IMR-90 (cell line): ENCODE results near the gene HOMEZ. TPM values are rescaled to one million over a fixed set of nuclear protein-coding genes. Genes with fewer than 3 reads are reported as not detected.
A peak's percentile ranks its signal among the peaks of the same experiment; 100 is the strongest.

Source experiments
- ATAC-seq: fragments of 200-7000 bp; cut with Tn5 transposase; 2 replicates; pipeline ENCODE4 v1.9.1; 2020; ENCODE audit warnings: low read depth, mild to moderate bottlenecking, moderate library complexity
- BruUV-seq: library from RNA; stranded (reverse); fragments of 400-500 nt; replicated peaks from 2 replicates; lab custom pipeline; 2021; lab: Mats Ljungman, UMichigan
- CTCF ChIA-PET: fragments of 300-600 bp; formaldehyde crosslinking; extraction: SDS; loops from one replicate; lab custom pipeline; 2021; ENCODE audit warnings: antibody characterized with exemption; lab: Yijun Ruan, JAX
- POLR2A ChIA-PET: fragments of 300-600 bp; sonication (Branson Sonifier 250); formaldehyde crosslinking; loops from one replicate; lab custom pipeline; 2022; ENCODE audit warnings: antibody characterized with exemption; ENCODE audit not compliant: unreplicated experiment; lab: Charles Lee
- DNase-seq: peaks from one replicate; pipeline ENCODE4 v3.0.0; 2013
- H2AFZ ChIP-seq: replicated peaks from 2 replicates; pipeline ENCODE3; 2013; ENCODE audit warnings: low read length, mild to moderate bottlenecking; ENCODE audit not compliant: poor library complexity
- H2AK5ac ChIP-seq: 2 replicates; pipeline ENCODE4 v1.6.1; 2013; ENCODE audit warnings: low read depth, low read length, inconsistent platforms
- H2AK9ac ChIP-seq: replicated peaks from 2 replicates; pipeline ENCODE3; 2013; ENCODE audit warnings: mild to moderate bottlenecking, low read depth, low read length, moderate library complexity; ENCODE audit not compliant: poor library complexity
- H2BK120ac ChIP-seq: 2 replicates; pipeline ENCODE4 v1.6.1; 2013; ENCODE audit warnings: low read depth, low read length, inconsistent platforms
- H2BK15ac ChIP-seq: 3 replicates; pipeline ENCODE4 v1.6.1; 2013; ENCODE audit warnings: low read depth, low read length, inconsistent platforms
- H2BK20ac ChIP-seq: 2 replicates; pipeline ENCODE4 v1.6.1; 2013; ENCODE audit warnings: low read depth, mild to moderate bottlenecking, inconsistent platforms, low read length, moderate library complexity
- H2BK5ac ChIP-seq: 2 replicates; pipeline ENCODE4 v1.6.1; 2013; ENCODE audit warnings: mild to moderate bottlenecking, low read depth, low read length, inconsistent platforms; ENCODE audit not compliant: poor library complexity, severe bottlenecking
- H3K14ac ChIP-seq: replicated peaks from 2 replicates; pipeline ENCODE4 v1.6.1; 2013; ENCODE audit warnings: low read depth, low read length, inconsistent platforms
- H3K18ac ChIP-seq: 2 replicates; pipeline ENCODE4 v1.6.1; 2013; ENCODE audit warnings: low read depth, low read length, control low read depth
- H3K23ac ChIP-seq: 2 replicates; pipeline ENCODE4 v1.6.1; 2013; ENCODE audit warnings: low read depth, low read length, inconsistent platforms
- H3K27ac ChIP-seq: 2 replicates; pipeline ENCODE4 v1.5.1; 2013; ENCODE audit warnings: mild to moderate bottlenecking, control low read depth, low read length; ENCODE audit not compliant: insufficient read depth
- H3K27me3 ChIP-seq: 2 replicates; pipeline ENCODE4 v1.6.1; 2013; ENCODE audit warnings: low read length; ENCODE audit not compliant: control insufficient read depth, insufficient read depth
- H3K36me3 ChIP-seq: 2 replicates; pipeline ENCODE4 v1.6.1; 2013; ENCODE audit warnings: low read length, mixed read lengths; ENCODE audit not compliant: control insufficient read depth, insufficient read depth
- H3K4ac ChIP-seq: 2 replicates; pipeline ENCODE4 v1.6.1; 2013; ENCODE audit warnings: low read depth, low read length, inconsistent platforms
- H3K4me1 ChIP-seq: 2 replicates; pipeline ENCODE4 v1.6.1; 2013; ENCODE audit warnings: low read length, mixed read lengths; ENCODE audit not compliant: control insufficient read depth, insufficient read depth
- H3K4me2 ChIP-seq: 2 replicates; pipeline ENCODE4 v1.6.1; 2013; ENCODE audit warnings: low read depth, mild to moderate bottlenecking, control low read depth, low read length, moderate library complexity
- H3K4me3 ChIP-seq: 2 replicates; pipeline ENCODE4 v1.5.1; 2013; ENCODE audit warnings: low read depth, mild to moderate bottlenecking, control low read depth, low read length, moderate library complexity; ENCODE audit not compliant: insufficient read depth
- H3K56ac ChIP-seq: 2 replicates; pipeline ENCODE4 v1.6.1; 2013; ENCODE audit warnings: low read length, inconsistent platforms; ENCODE audit not compliant: insufficient read depth; ENCODE audit errors: extremely low read depth
- H3K79me1 ChIP-seq, 2 experiments: 2 replicates each; pipeline ENCODE4 v1.6.1; 2013; ENCODE audit warnings: low read length in 2 of 2, inconsistent platforms in 1 of 2, low read depth in 1 of 2
- H3K9ac ChIP-seq: 2 replicates; pipeline ENCODE4 v1.6.1; 2013; ENCODE audit warnings: low read depth, low read length, control low read depth
- H3K9me1 ChIP-seq: 2 replicates; pipeline ENCODE4 v1.6.1; 2013; ENCODE audit warnings: low read length, inconsistent platforms; ENCODE audit not compliant: insufficient read depth
- H3K9me3 ChIP-seq: 2 replicates; pipeline ENCODE4 v1.6.1; 2013; ENCODE audit warnings: low read length; ENCODE audit not compliant: control insufficient read depth, insufficient read depth
- H4K20me1 ChIP-seq: 2 replicates; pipeline ENCODE4 v1.6.1; 2013; ENCODE audit warnings: low read length, inconsistent platforms; ENCODE audit not compliant: insufficient read depth
- H4K5ac ChIP-seq: 2 replicates; pipeline ENCODE4 v1.6.1; 2013; ENCODE audit warnings: mild to moderate bottlenecking, low read depth, low read length, control low read depth
- H4K8ac ChIP-seq, 2 experiments: 2 replicates each; pipeline ENCODE4 v1.6.1; 2013; ENCODE audit warnings: low read depth in 2 of 2, low read length in 2 of 2, control low read depth in 1 of 2, inconsistent platforms in 1 of 2
- H4K91ac ChIP-seq: 2 replicates; pipeline ENCODE4 v1.6.1; 2013; ENCODE audit warnings: low read depth, low read length, inconsistent platforms; ENCODE audit not compliant: insufficient read depth
- BHLHE40 ChIP-seq: fragments of 150-350 bp; IDR thresholded peaks from 2 replicates; pipeline ENCODE4 v1.6.1; 2016; ENCODE audit warnings: mild to moderate bottlenecking, low read depth, low read length
- NFE2L2 ChIP-seq: fragments of 150-350 bp; IDR thresholded peaks from 2 replicates; pipeline ENCODE4 v1.6.1; 2016; ENCODE audit warnings: low read depth, mild to moderate bottlenecking, low read length
- POLR2A ChIP-seq: IDR thresholded peaks from 2 replicates; pipeline ENCODE4 v1.6.1; 2012; ENCODE audit warnings: mild to moderate bottlenecking, low read depth, low read length
- WGBS, 2 experiments: methylation state at CpG; one replicate each; pipeline versions ENCODE4 v1.1.5 to v1.1.7; 2013; ENCODE audit warnings: missing lambda C conversion rate in 2 of 2; ENCODE audit not compliant: insufficient read length in 1 of 2; ENCODE audit errors: extremely low coverage in 2 of 2; 5-methylcytosine and 5-hydroxymethylcytosine counted together
- dilution Hi-C: fragments of 300-500 bp; cut with HindIII; formaldehyde crosslinking; loops from one replicate; pipeline ENCODE4 v1.14.3; 2018; ENCODE audit warnings: low sequenced_read_pairs; ENCODE audit not compliant: unreplicated experiment
- in situ Hi-C: fragments of 300-500 bp; cut with MboI; formaldehyde crosslinking; loops from 3 replicates; pipeline ENCODE4 v1.14.3; 2019; ENCODE audit warnings: low sequenced_read_pairs, inconsistent platforms, mixed read lengths
- intact Hi-C: fragments of 100-400 bp; cut with micrococcal nuclease; formaldehyde crosslinking; loops from 2 replicates; pipeline ENCODE4 v1.10.0; 2022
- polyA plus RNA-seq, 3 experiments: library from polyadenylated mRNA; depleted of rRNA; stranded (reverse); fragments of >200 nt; gene quantifications; 2 replicates each; pipeline ENCODE4 v1.2.3, GENCODE V29; 2012; ENCODE audit warnings: low replicate concordance in 1 of 3
- total RNA-seq: library from RNA; depleted of rRNA; stranded (reverse); fragments of >200 nt; gene quantifications from 2 replicates; pipeline ENCODE4 v1.2.3, GENCODE V29; 2012
- TF ChIP-seq, protein P1 (sequence below): conservative IDR thresholded peaks from 2 replicates; pipeline ENCODE4 v1.5.1; 2012; ENCODE audit warnings: mild to moderate bottlenecking, low read depth, low read length, improper control_type of control experiment

HOMEZ gene
- total and polyA plus RNA-seq, 2 of the 4 experiments (the other 2 are of a cell fraction): 7.7 to 9.7 TPM

- Histone ChIP-seq H3K56ac (peak overlapping the region; percentile 91), H3K79me1 (peaks cover 22 to 45% of the 10 kb centered on the region in 2 experiments), H2AK5ac (peak overlapping the region; percentile 96), H3K18ac (peak overlapping the region; percentile 55), H3K9me1 (no peaks in the 10 kb centered on the region), H3K4me3 (peak overlapping the region; percentile 99), H3K27me3 (no peaks in the 10 kb centered on the region), H3K4ac (peak overlapping the region; percentile 93), H4K91ac (peak overlapping the region; percentile 87), H2BK5ac (peak overlapping the region; percentile 91), H2BK15ac (no peak overlapping the region), H4K5ac (peak overlapping the region; percentile 88), H3K4me2 (peak overlapping the region; percentile 82), H2BK20ac (no peak overlapping the region), H2AFZ (peak overlapping the region; percentile 90), H4K20me1 (peaks cover 16% of the 10 kb centered on the region; the same call in 1 of the 2 replicates), H3K9me3 (no peaks in the 10 kb centered on the region), H3K36me3 (peaks cover 29% of the 10 kb centered on the region), H3K23ac (peak overlapping the region; percentile 98), H3K9ac (peak overlapping the region; percentile 98), H3K4me1 (peaks cover 6% of the 10 kb centered on the region; the same call in 1 of the 2 replicates), H2BK120ac (no peak overlapping the region), H3K14ac (peak overlapping the region; percentile 98), H2AK9ac (peak overlapping the region; percentile 98), H4K8ac (peak overlapping the region; percentile 34 to 83), H3K27ac (peak overlapping the region; percentile 88)
- POLR2A ChIA-PET: interaction anchor here (0.6 to 1.3 kb wide), 4 partner anchors 15 to 51 kb away, joined by 3 to 9 read pairs (median 5); partner anchors contain the start of gene BCL2L2
- BruUV-seq: no TSS peak
- in situ Hi-C loops (loop anchor here (10.0 to 25.0 kb wide), 5 partner anchors 53 to 1115 kb away; partner anchors contain the start of genes CBLN3, CMTM5, EMC9 and FITM1), dilution Hi-C loops (no loop called here), intact Hi-C loops (loop anchor here (1.0 kb wide), 1 partner anchor 36 kb away; the partner anchor contains the start of gene HOMEZ)
- DNase-seq (peak; percentile 54), ATAC-seq (peak; percentile 55)
- 0% methylated on average over 14 of the region's 64 CpGs; no CpG with 5 or more reads in 1 of the 2 experiments for WGBS, 2 experiments
- peak; percentile 82 for TF ChIP-seq POLR2A
- TF ChIP-seq NFE2L2: no peak
- TF ChIP-seq, protein P1, sequence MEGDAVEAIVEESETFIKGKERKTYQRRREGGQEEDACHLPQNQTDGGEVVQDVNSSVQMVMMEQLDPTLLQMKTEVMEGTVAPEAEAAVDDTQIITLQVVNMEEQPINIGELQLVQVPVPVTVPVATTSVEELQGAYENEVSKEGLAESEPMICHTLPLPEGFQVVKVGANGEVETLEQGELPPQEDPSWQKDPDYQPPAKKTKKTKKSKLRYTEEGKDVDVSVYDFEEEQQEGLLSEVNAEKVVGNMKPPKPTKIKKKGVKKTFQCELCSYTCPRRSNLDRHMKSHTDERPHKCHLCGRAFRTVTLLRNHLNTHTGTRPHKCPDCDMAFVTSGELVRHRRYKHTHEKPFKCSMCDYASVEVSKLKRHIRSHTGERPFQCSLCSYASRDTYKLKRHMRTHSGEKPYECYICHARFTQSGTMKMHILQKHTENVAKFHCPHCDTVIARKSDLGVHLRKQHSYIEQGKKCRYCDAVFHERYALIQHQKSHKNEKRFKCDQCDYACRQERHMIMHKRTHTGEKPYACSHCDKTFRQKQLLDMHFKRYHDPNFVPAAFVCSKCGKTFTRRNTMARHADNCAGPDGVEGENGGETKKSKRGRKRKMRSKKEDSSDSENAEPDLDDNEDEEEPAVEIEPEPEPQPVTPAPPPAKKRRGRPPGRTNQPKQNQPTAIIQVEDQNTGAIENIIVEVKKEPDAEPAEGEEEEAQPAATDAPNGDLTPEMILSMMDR: no peak
- peak; percentile 40; the same call in 1 of the 2 replicates for TF ChIP-seq BHLHE40
- CTCF ChIA-PET: interaction anchor here (1.0 to 1.9 kb wide), 3 partner anchors 21 to 58 kb away, joined by 4 to 7 read pairs (median 5); no protein-coding TSS in a partner anchor
Observed at GRCh38 chr14:23321572-23322547, 35.9 kb upstream of the HOMEZ start.
